HepG2 (cell line): ENCODE data around the gene VDAC1.

ENCODE experiments used
- CEBPB ChIP-seq: IDR thresholded peaks from 2 replicates; pipeline ENCODE4 v1.6.1; 2011; ENCODE audit warnings: low read depth, low read length, improper control_type of control experiment, borderline replicate concordance
- CTCF ChIP-seq: sonication (generic); formaldehyde crosslinking; IDR thresholded peaks from 2 replicates; pipeline ENCODE4 v1.5.0; 2020; ENCODE audit warnings: mild to moderate bottlenecking, missing genetic modification reagents, moderate library complexity
- PREB ChIP-seq: sonication (generic); formaldehyde crosslinking; IDR thresholded peaks from 2 replicates; pipeline ENCODE4 v1.4.0; 2020; ENCODE audit warnings: missing genetic modification reagents
- USF2 ChIP-seq, 2 experiments: sonication (generic) in 1 of 2; formaldehyde crosslinking in 1 of 2; IDR thresholded peaks; 2 replicates each; pipeline versions ENCODE4 v1.5.1 to v1.6.1; 2011 to 2020; ENCODE audit warnings: borderline replicate concordance in 1 of 2, low read depth in 1 of 2, low read length in 1 of 2, mild to moderate bottlenecking in 1 of 2, missing genetic modification reagents in 1 of 2, moderate library complexity in 1 of 2
- WIZ ChIP-seq: sonication (generic); formaldehyde crosslinking; IDR thresholded peaks from 2 replicates; pipeline ENCODE4 v1.5.1; 2020; ENCODE audit warnings: mild to moderate bottlenecking, missing genetic modification reagents
- ZBTB26 ChIP-seq: IDR thresholded peaks from 2 replicates; pipeline ENCODE4 v1.6.1; 2016; ENCODE audit warnings: missing compliant biosample characterization, missing genetic modification reagents, borderline replicate concordance
- ZBTB44 ChIP-seq: sonication (generic); formaldehyde crosslinking; IDR thresholded peaks from 2 replicates; pipeline ENCODE4 v1.4.0; 2020; ENCODE audit warnings: missing genetic modification reagents
- ZNF768 ChIP-seq: sonication (generic); formaldehyde crosslinking; IDR thresholded peaks from 2 replicates; pipeline ENCODE4 v1.4.0; 2020; ENCODE audit warnings: missing genetic modification reagents

- TF ChIP-seq WIZ (CRISPR knock-in tag) (no peak), CTCF (CRISPR knock-in tag) (no peak), USF2 (IDR thresholded peaks at IDR 0.05; ENCODE audit: low read depth, low read length) (no peak), USF2 (CRISPR knock-in tag; IDR thresholded peaks at IDR 0.05; ENCODE audit: borderline replicate concordance) (no peak), ZBTB26 (no peak), PREB (CRISPR knock-in tag) (no peak), ZBTB44 (CRISPR knock-in tag) (no peak), ZNF768 (CRISPR knock-in tag) (no peak), CEBPB (no peak)
Measured at GRCh38 chr5:133928587-133929393, 76.0 kb downstream of the VDAC1 start.
